Pancreas (tissue), 10 donors: Measurements from ENCODE around the gene MKNK2. TPM values are rescaled to one million over a fixed set of nuclear protein-coding genes. Genes with fewer than 3 reads are reported as not detected.

Experiments used
- ATAC-seq, 4 donors: fragments of 200-7000 bp; cut with Tn5 transposase; one replicate each; pipeline versions ENCODE4 v1.8.0 to v1.9.1; 2020; ENCODE audit warnings: mild to moderate bottlenecking in 4 of 4, moderate library complexity in 4 of 4
- DNase-seq, 6 donors: peaks; one replicate each; pipeline ENCODE4 v3.0.0-alpha.2; 2020
- FAIRE-seq: peaks from 2 replicates; lab custom pipeline; 2012; peaks lifted over from hg19 to GRCh38; lab: Jason Lieb, UNC
- H3K27ac ChIP-seq, 4 donors: fragments of 200-600 bp; sonication (generic); 1 replicate in 3 of 4; 2 replicates in 1 of 4; pipeline versions ENCODE4 v1.5.0 to v1.8.0; 2020
- H3K27me3 ChIP-seq, 4 donors: fragments of 200-600 bp; one replicate each; pipeline ENCODE4 v1.8.0; 2021
- H3K36me3 ChIP-seq, 3 donors: fragments of 200-600 bp; sonication (generic) in 1 of 3; one replicate each; pipeline versions ENCODE4 v1.5.0 to v1.8.0; 2020 to 2021
- H3K4me1 ChIP-seq, 3 donors: fragments of 200-600 bp; one replicate each; pipeline ENCODE4 v1.8.0; 2021
- H3K4me3 ChIP-seq, 4 donors: fragments of 200-600 bp; sonication (generic) in 2 of 4; one replicate each; pipeline versions ENCODE4 v1.5.0 to v1.8.0; 2020 to 2021
- H3K9me3 ChIP-seq, 4 donors: fragments of 200-600 bp; one replicate each; pipeline ENCODE4 v1.8.0; 2021
- WGBS, 2 donors: extraction: QIAGEN DNeasy Blood & Tissue Kit; methylation state at CpG; one replicate each; pipeline ENCODE4 v1.1.7; 2013; 5-methylcytosine and 5-hydroxymethylcytosine counted together
- intact Hi-C, 3 donors: fragments of 100-400 bp; cut with DNase I; formaldehyde crosslinking; loops; one replicate each; pipeline versions ENCODE4 v1.11.1 to v1.14.2; 2022
- polyA plus RNA-seq, 2 donors: library from polyadenylated mRNA; stranded (reverse); fragments of 200-250 nt; gene quantifications; one replicate each; pipeline ENCODE4 v1.2.3, GENCODE V29; 2013
- total RNA-seq, 6 donors: library from RNA; stranded (reverse); fragmentation: NEBNext Ultra II Directional in 4 of 6; extraction: Animal tissue kit (Norgen Biotek cat#: 25700) in 4 of 6; gene quantifications; one replicate each; pipeline versions ENCODE4 v1.2.1 to v1.2.4, GENCODE V29; 2021 to 2023
- TF ChIP-seq, protein P1 (sequence below), 4 donors: fragments of 200-600 bp; sonication (generic) in 3 of 4; IDR thresholded peaks; one replicate each; pipeline versions ENCODE4 v1.5.0 to v1.8.0; 2021; ENCODE audit warnings: antibody characterized with exemption in 4 of 4
- donor health status: healthy with polysubstance abuse.
- donor health status: DM: no; HTN: no; CAD: no; lungs with moderate emphysema.
- donor health status: DM: no; HTN: no; CAD: no.
- donor health status: control.
- donor health status: control.
- donor health status: Bipolar disorder and iron deficiency.
- donor health status: DM: yes; HTN: yes; CAD: no.
- donor health status: DM: no; HTN: no; CAD: no.
- donor health status: DM: no; HTN: no; CAD: no.
- donor health status: DM: yes; HTN: yes; CAD: no.

The MKNK2 gene
- total and polyA plus RNA-seq, 8 donors: 102 to 446 (median 239) TPM

DNA sequence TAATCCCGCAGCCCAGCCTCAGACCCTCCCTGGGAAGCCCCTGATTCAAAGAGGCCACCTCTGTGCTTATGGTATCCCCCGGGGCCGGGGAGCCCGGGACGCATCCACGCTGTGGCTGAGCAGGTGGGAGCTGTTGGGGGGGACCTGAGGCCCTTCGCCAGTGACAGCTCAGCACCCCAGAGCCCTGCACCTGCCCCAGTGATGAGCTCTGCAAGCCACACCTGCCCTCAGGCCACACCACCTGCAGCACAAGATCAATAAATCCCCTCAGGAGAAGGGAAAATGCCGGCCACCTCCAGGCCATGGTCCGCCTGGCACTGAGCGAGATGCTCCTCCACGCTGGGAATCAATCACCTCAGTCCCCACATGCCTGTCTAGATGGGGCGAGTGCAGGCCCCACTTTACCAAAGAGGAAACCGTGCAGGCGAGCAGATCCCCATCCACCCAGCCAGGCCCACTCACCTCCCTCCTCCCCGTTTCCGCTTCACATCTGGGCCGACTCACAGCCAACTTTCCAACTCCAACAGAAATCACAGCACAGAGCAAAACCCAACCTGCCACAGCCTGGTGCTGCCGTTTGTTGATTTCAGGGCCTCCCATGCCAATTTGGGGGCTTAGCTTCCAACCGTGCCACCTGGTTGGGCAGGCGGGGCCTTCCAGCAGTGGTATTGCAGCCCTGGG is 32.3 kb upstream of the MKNK2 start:
- ATAC-seq: peak in 1 of 4 donors; percentile 19
- 85 to 88% methylated on average over 20 of the region's 20 CpGs for WGBS, 2 donors
- Histone ChIP-seq H3K36me3 (peaks cover 0 to 8% (median 0%) of the 10 kb centered on the region in 3 donors), H3K27ac (peak overlapping the region in 2 of 4 donors; percentile 22 to 30), H3K4me1 (peaks cover 0 to 5% (median 0%) of the 10 kb centered on the region in 3 donors), H3K9me3 (no peaks in the 10 kb centered on the region), H3K4me3 (peak overlapping the region in 1 of 4 donors; percentile 18), H3K27me3 (no peaks in the 10 kb centered on the region)
- intact Hi-C loops: no loop called here
- TF ChIP-seq, protein P1, sequence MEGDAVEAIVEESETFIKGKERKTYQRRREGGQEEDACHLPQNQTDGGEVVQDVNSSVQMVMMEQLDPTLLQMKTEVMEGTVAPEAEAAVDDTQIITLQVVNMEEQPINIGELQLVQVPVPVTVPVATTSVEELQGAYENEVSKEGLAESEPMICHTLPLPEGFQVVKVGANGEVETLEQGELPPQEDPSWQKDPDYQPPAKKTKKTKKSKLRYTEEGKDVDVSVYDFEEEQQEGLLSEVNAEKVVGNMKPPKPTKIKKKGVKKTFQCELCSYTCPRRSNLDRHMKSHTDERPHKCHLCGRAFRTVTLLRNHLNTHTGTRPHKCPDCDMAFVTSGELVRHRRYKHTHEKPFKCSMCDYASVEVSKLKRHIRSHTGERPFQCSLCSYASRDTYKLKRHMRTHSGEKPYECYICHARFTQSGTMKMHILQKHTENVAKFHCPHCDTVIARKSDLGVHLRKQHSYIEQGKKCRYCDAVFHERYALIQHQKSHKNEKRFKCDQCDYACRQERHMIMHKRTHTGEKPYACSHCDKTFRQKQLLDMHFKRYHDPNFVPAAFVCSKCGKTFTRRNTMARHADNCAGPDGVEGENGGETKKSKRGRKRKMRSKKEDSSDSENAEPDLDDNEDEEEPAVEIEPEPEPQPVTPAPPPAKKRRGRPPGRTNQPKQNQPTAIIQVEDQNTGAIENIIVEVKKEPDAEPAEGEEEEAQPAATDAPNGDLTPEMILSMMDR (IDR thresholded peaks at IDR 0.05): no peak
- FAIRE-seq: no peak
- no peak for DNase-seq

DNA sequence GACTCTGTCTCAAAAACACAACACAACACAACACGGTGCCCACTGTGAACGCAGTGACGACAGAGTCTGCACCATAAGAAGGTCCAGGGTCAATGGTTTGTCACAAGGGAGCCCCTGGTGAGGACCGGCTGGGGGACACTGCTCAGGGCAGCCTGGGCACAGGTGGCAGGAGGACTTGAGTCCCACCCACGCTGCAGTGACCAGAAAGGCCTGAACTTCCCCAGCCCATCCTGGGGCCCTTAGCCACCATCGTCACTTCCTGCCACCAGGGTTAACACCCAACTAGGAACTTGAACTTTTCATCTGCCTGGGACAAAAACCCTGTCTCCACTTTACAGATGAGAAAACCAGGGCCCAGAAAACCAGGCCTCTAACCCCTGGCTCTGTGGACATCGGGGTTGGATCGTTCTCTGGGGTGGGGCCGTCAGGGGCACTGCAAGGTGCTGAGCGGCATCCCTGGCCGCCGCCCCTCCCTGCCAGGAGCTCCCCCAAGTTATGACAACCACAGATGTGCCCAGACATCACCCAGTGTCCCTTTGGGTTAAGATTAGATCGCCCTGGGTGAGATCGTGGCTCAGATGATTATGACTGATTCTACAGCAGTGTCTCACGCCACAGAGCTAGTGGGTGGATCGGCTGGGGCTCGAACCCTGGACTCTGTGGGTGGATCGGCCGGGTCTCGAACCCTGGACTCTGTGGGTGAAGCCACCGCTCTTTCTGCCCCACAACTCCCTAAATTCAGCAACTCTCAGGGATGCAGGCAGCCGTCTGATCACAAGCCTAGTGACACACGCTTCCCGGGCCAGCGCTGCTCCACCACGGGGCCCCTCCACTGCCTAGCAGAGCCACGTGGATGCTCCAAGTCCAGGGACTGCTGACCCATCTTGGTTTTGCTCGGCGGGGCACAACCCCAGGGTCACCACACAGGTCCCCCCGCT is 31.1 kb upstream of the MKNK2 start:
- peak in 2 of 4 donors; percentile 10 to 55 for ATAC-seq
- peak overlapping the region in 1 of 4 donors; percentile 32 for H3K27ac ChIP-seq
- TF ChIP-seq, protein P1 (IDR thresholded peaks at IDR 0.05): no peak
- DNase-seq: no peak
- peaks cover 0 to 12% (median 0%) of the 10 kb centered on the region in 3 donors for H3K36me3 ChIP-seq
- H3K4me1 ChIP-seq: peaks cover 0 to 3% (median 0%) of the 10 kb centered on the region in 3 donors
- WGBS, 2 donors: 88% methylated on average over 30 of the region's 30 CpGs
- no peaks in the 10 kb centered on the region for H3K9me3 ChIP-seq
- peak overlapping the region in 1 of 4 donors; percentile 10 for H3K4me3 ChIP-seq
- intact Hi-C loops: no loop called here
- no peak for FAIRE-seq
- H3K27me3 ChIP-seq: no peaks in the 10 kb centered on the region

DNA sequence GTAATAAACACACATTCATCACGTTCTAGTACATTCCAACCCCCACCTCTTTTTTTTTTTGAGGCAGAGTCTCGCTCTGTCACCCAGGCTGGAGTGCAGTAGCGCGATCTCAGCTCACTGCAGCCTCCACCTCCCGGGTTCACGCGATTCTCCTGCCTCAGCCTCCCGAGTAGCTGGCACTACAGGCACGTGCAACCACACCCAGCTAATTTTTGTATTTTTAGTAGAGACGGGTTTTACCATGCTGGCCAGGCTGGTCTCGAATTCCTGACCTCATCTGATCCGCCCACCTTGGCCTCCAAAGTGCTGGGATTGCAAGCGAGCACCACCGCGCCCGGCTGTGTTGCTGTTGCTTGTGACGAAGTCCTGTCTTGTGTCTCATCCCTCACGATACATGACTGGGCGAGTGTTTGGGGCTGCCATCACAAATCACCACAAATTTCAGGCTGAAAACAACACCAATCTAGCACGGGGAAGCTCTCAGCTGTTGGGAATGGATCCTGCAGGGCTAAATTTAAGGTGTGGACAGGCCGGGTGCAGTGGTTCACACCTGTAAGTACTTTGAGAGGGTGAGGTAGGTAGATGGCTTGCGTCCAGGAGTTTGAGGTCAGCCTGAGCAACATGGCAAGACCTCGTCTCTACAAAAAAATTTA is 29.4 kb upstream of the MKNK2 start:
- H3K27ac ChIP-seq: no peak overlapping the region
- WGBS, 2 donors: 87% methylated on average over 23 of the region's 23 CpGs
- ATAC-seq (no peak), FAIRE-seq (no peak), DNase-seq (no peak)
- TF ChIP-seq, protein P1 (IDR thresholded peaks at IDR 0.05): no peak
- no peaks in the 10 kb centered on the region for H3K27me3 ChIP-seq
- H3K4me3 ChIP-seq: no peak overlapping the region
- intact Hi-C loops: no loop called here
- no peaks in the 10 kb centered on the region for H3K9me3 ChIP-seq
- peaks cover 0 to 18% (median 0%) of the 10 kb centered on the region in 3 donors for H3K36me3 ChIP-seq
- no peaks in the 10 kb centered on the region for H3K4me1 ChIP-seq

DNA sequence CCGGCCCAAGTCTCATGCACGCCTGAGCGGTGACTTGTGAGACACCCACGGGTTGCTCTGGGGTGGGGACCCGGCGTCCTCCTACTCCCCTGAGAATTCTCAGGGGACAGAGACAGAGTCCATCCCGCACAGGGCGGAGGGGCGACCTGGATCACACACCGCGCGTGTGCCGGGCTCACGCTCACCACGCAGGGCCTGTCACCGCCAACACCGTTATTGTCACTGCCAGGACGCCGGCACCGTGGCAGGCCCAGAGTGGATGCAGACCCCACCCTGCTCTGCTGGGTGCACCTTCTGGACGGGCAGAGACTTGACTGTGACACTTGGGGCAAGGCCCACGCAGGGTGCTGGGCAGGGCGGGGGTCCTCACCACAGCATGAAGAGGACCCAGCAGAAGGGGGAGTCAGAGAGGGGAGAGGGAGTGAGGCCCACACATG is 28.8 kb upstream of the MKNK2 start:
- DNase-seq (peak in 1 of 6 donors; percentile 60), FAIRE-seq (no peak), ATAC-seq (no peak)
- Histone ChIP-seq H3K27me3 (no peaks in the 10 kb centered on the region), H3K36me3 (peaks cover 0 to 22% (median 0%) of the 10 kb centered on the region in 3 donors), H3K9me3 (no peaks in the 10 kb centered on the region), H3K4me3 (no peak overlapping the region), H3K4me1 (no peaks in the 10 kb centered on the region), H3K27ac (no peak overlapping the region)
- intact Hi-C loops: loop anchor here in 1 of 3 donors (10.0 kb wide), 1 partner anchor 185 kb away; no protein-coding TSS in a partner anchor
- 94% methylated on average over 23 of the region's 23 CpGs for WGBS, 2 donors
- TF ChIP-seq, protein P1 (IDR thresholded peaks at IDR 0.05): no peak
